HK-2 (cell line): ENCODE measurements around the gene FLNC.

Experiments
- DNase-seq: peaks from one replicate; pipeline ENCODE4 v3.0.0-alpha.2; 2018; ENCODE audit not compliant: unreplicated experiment

The FLNC gene

GRCh38 chr7:128865303-128865702 lies 35.1 kb downstream of the FLNC start:
- DNase-seq = no peak

- no peak for DNase-seq
Observed at GRCh38 chr7:128865996-128866877, 36.0 kb downstream of the FLNC start.

- no peak for DNase-seq
Observed at GRCh38 chr7:128867241-128867640, 37.0 kb downstream of the FLNC start.

GRCh38 chr7:128867842-128868623 lies 37.8 kb downstream of the FLNC start:
- no peak for DNase-seq

- no peak for DNase-seq
Observed at GRCh38 chr7:128868624-128869137, 38.5 kb downstream of the FLNC start.

GRCh38 chr7:128869138-128869943 lies 39.1 kb downstream of the FLNC start:
- no peak for DNase-seq

GRCh38 chr7:128869944-128870285 lies 39.7 kb downstream of the FLNC start:
- no peak for DNase-seq

GRCh38 chr7:128871050-128871449 lies 40.8 kb downstream of the FLNC start:
- DNase-seq = no peak

GRCh38 chr7:128872394-128872824 lies 42.2 kb downstream of the FLNC start:
- no peak for DNase-seq

GRCh38 chr7:128873234-128873633 lies 43.0 kb downstream of the FLNC start:
- no peak for DNase-seq

GRCh38 chr7:128874140-128875031 lies 44.2 kb downstream of the FLNC start:
- DNase-seq = no peak

- DNase-seq = no peak
Observed at GRCh38 chr7:128875523-128875948, 45.3 kb downstream of the FLNC start.

GRCh38 chr7:128876127-128876526 lies 45.9 kb downstream of the FLNC start:
- DNase-seq = no peak

GRCh38 chr7:128876586-128876977 lies 46.4 kb downstream of the FLNC start:
- no peak for DNase-seq

- no peak for DNase-seq
Observed at GRCh38 chr7:128876978-128877755, 47.0 kb downstream of the FLNC start.

GRCh38 chr7:128877756-128878120 lies 47.5 kb downstream of the FLNC start:
- no peak for DNase-seq

GRCh38 chr7:128878226-128879105 lies 48.3 kb downstream of the FLNC start:
- no peak for DNase-seq

- no peak for DNase-seq
Observed at GRCh38 chr7:128879461-128879938, 49.3 kb downstream of the FLNC start.
